SK-N-SH (cell line): ENCODE results near the gene PHKA2. TPM values are rescaled to one million over a fixed set of nuclear protein-coding genes. Genes with fewer than 3 reads are reported as not detected.

Experiments used
- CTCF ChIA-PET: fragments of 300-600, 350-600 bp; formaldehyde crosslinking; extraction: SDS; loops from one replicate; lab custom pipeline; 2021; lab: Yijun Ruan, JAX
- POLR2A ChIA-PET: fragments of 350-600 bp; sonication (Branson Sonifier 250); formaldehyde crosslinking; extraction: SDS; loops from one replicate; lab custom pipeline; 2020; ENCODE audit warnings: antibody characterized with exemption, inconsistent platforms; lab: Yijun Ruan, JAX
- DNase-seq: peaks from one replicate; pipeline ENCODE4 v3.0.0; 2012
- H2AFZ ChIP-seq: fragments of 200-600 bp; sonication (generic); 2 replicates; pipeline ENCODE4 v1.8.1; 2016; ENCODE audit warnings: antibody characterized with exemption, mild to moderate bottlenecking, low read depth
- H3F3A ChIP-seq: fragments of 200-600 bp; sonication (generic); replicated peaks from 2 replicates; pipeline ENCODE3; 2016; ENCODE audit warnings: antibody characterized with exemption, mild to moderate bottlenecking; ENCODE audit not compliant: insufficient read depth
- H3K27ac ChIP-seq, 2 experiments: fragments of 200-500 bp in 1 of 2; fragments of 200-600 bp in 1 of 2; sonication (Bioruptor generic) in 1 of 2; sonication (generic), shearing (Covaris generic) in 1 of 2; 2 replicates each; pipeline versions ENCODE4 v1.5.1 to v1.6.1; 2014 to 2016; ENCODE audit warnings: low read depth in 2 of 2, inconsistent platforms in 1 of 2, low read length in 1 of 2, mild to moderate bottlenecking in 1 of 2, mixed read lengths in 1 of 2
- H3K27me3 ChIP-seq: fragments of 200-600 bp; sonication (generic), shearing (Covaris generic); 2 replicates; pipeline ENCODE4 v1.6.1; 2016; ENCODE audit warnings: mixed run types; ENCODE audit not compliant: insufficient read depth
- H3K36me3 ChIP-seq, 2 experiments: fragments of 200-500 bp in 1 of 2; fragments of 200-600 bp in 1 of 2; sonication (Bioruptor generic) in 1 of 2; sonication (generic) in 1 of 2; replicated peaks in 1 of 2; 2 replicates each; pipeline versions ENCODE3 to v1.5.1; 2014 to 2016; ENCODE audit warnings: low read length in 1 of 2, mild to moderate bottlenecking in 1 of 2; ENCODE audit not compliant: insufficient read depth in 2 of 2, control insufficient read depth in 1 of 2
- H3K4me1 ChIP-seq, 2 experiments: fragments of 200-500 bp in 1 of 2; fragments of 200-600 bp in 1 of 2; sonication (Bioruptor generic) in 1 of 2; sonication (generic), shearing (Covaris generic) in 1 of 2; 2 replicates each; pipeline versions ENCODE4 v1.5.1 to v1.6.1; 2014 to 2016; ENCODE audit warnings: low read depth in 1 of 2, low read length in 1 of 2, mixed run types in 1 of 2; ENCODE audit not compliant: insufficient read depth in 2 of 2, control insufficient read depth in 1 of 2
- H3K4me2 ChIP-seq: fragments of 200-600 bp; sonication (generic), shearing (Covaris generic); 2 replicates; pipeline ENCODE4 v1.6.1; 2017; ENCODE audit warnings: mixed run types
- H3K4me3 ChIP-seq, 2 experiments: fragments of 200-500 bp in 1 of 2; fragments of 200-600 bp in 1 of 2; sonication (Bioruptor generic) in 1 of 2; sonication (generic), shearing (Covaris generic) in 1 of 2; 2 replicates each; pipeline versions ENCODE4 v1.5.1 to v1.8.1; 2014 to 2016; ENCODE audit warnings: low read depth in 2 of 2, inconsistent platforms in 1 of 2, low read length in 1 of 2, mild to moderate bottlenecking in 1 of 2, mixed read lengths in 1 of 2, moderate library complexity in 1 of 2
- H3K79me2 ChIP-seq: fragments of 200-600 bp; sonication (generic); 2 replicates; pipeline ENCODE4 v1.8.1; 2017; ENCODE audit warnings: mild to moderate bottlenecking; ENCODE audit not compliant: insufficient read depth
- H3K9ac ChIP-seq: fragments of 200-600 bp; sonication (generic); 2 replicates; pipeline ENCODE4 v1.6.1; 2017; ENCODE audit warnings: mixed run types
- H3K9me2 ChIP-seq: fragments of 200-600 bp; sonication (generic); 2 replicates; pipeline ENCODE4 v1.6.1; 2017; ENCODE audit warnings: mixed run types
- H3K9me3 ChIP-seq: fragments of 200-600 bp; sonication (generic); 2 replicates; pipeline ENCODE4 v1.6.1; 2017; ENCODE audit warnings: mixed run types, mild to moderate bottlenecking, moderate library complexity
- H4K20me1 ChIP-seq: fragments of 200-600 bp; sonication (generic); 2 replicates; pipeline ENCODE4 v1.6.1; 2017; ENCODE audit warnings: mild to moderate bottlenecking, mixed run types; ENCODE audit not compliant: insufficient read depth
- CHD2 ChIP-seq: fragments of 150-350 bp; IDR thresholded peaks from 2 replicates; pipeline ENCODE4 v1.6.1; 2018; ENCODE audit warnings: low read length; ENCODE audit not compliant: partially characterized antibody
- EZH2phosphoT487 ChIP-seq: fragments of 200-600 bp; sonication (generic); IDR thresholded peaks from 2 replicates; pipeline ENCODE4 v1.6.1; 2017; ENCODE audit warnings: low read depth, mixed run types, mild to moderate bottlenecking, antibody characterized with exemption, moderate library complexity, borderline replicate concordance
- FOSL2 ChIP-seq: IDR thresholded peaks from 2 replicates; pipeline ENCODE4 v1.4.0; 2012; ENCODE audit warnings: low read depth, mild to moderate bottlenecking, moderate library complexity, borderline replicate concordance
- IRF3 ChIP-seq: fragments of 150-350 bp; IDR thresholded peaks from 2 replicates; pipeline ENCODE4 v1.6.1; 2016; ENCODE audit warnings: mild to moderate bottlenecking, low read depth, low read length
- JUND ChIP-seq: IDR thresholded peaks from 2 replicates; pipeline ENCODE4 v1.4.0; 2012
- MXI1 ChIP-seq: IDR thresholded peaks from 2 replicates; pipeline ENCODE4 v1.6.1; 2012; ENCODE audit warnings: mild to moderate bottlenecking, low read depth, low read length, improper control_type of control experiment
- NFIC ChIP-seq: IDR thresholded peaks from 2 replicates; pipeline ENCODE4 v1.4.0; 2012; ENCODE audit warnings: borderline replicate concordance
- RAD21 ChIP-seq: IDR thresholded peaks from 2 replicates; pipeline ENCODE4 v1.6.1; 2012; ENCODE audit warnings: mild to moderate bottlenecking, low read length
- TAF1 ChIP-seq: IDR thresholded peaks from 2 replicates; pipeline ENCODE4 v1.6.1; 2012; ENCODE audit warnings: low read depth, mild to moderate bottlenecking, low read length, moderate library complexity, borderline replicate concordance
- TCF12 ChIP-seq: IDR thresholded peaks from 2 replicates; pipeline ENCODE4 v1.4.0; 2012
- USF1 ChIP-seq: IDR thresholded peaks from 2 replicates; pipeline ENCODE4 v1.4.0; 2012; ENCODE audit warnings: low read depth, borderline replicate concordance
- WGBS: methylation state at CpG from one replicate; pipeline ENCODE4 v1.1.6; 2017; ENCODE audit warnings: low lambda C conversion rate; 5-methylcytosine and 5-hydroxymethylcytosine counted together
- polyA plus RNA-seq, 3 experiments: library from polyadenylated mRNA; depleted of rRNA; stranded (reverse); fragments of >200 nt; gene quantifications; 2 replicates each; pipeline ENCODE4 v1.2.3, GENCODE V29; 2012
- TF ChIP-seq, protein P1 (sequence below): IDR thresholded peaks from 2 replicates; pipeline ENCODE4 v1.4.0; 2012; ENCODE audit warnings: low read depth

PHKA2 gene
- polyA plus RNA-seq, 1 of the 3 experiments (the other 2 are of a cell fraction) = 20.5 TPM

GRCh38 chrX:18875256-18875878, 108.5 kb downstream of the PHKA2 start:
- ChIA-PET CTCF (interaction anchor here (0.7 to 2.0 kb wide), 2 partner anchors 13 to 22 kb away, joined by 3 to 7 read pairs; no protein-coding TSS in a partner anchor), POLR2A (interaction anchor here (0.8 to 0.9 kb wide), 2 partner anchors 11 to 450 kb away, joined by 3 to 4 read pairs; partner anchors contain the start of gene CDKL5)
- H3F3A ChIP-seq = peaks cover 6% of the 10 kb centered on the region
- H3K27ac ChIP-seq = peak overlapping the region in 1 of 2 experiments; percentile 64; a peak in 2 of 4 replicates
- no peak overlapping the region for H3K4me3 ChIP-seq
- peak; percentile 49 for DNase-seq
- peaks cover 10% of the 10 kb centered on the region; the same call in 1 of the 2 replicates for H3K27me3 ChIP-seq
- H4K20me1 ChIP-seq = no peaks in the 10 kb centered on the region
- TF ChIP-seq RAD21 = 0 out of 2 replicates have a peak, but pooled peaks have one; percentile 7
- TF ChIP-seq NFIC = no peak
- no peak for TF ChIP-seq JUND
- H3K79me2 ChIP-seq = no peaks in the 10 kb centered on the region
- H3K4me2 ChIP-seq = no peak overlapping the region
- H3K9me2 ChIP-seq = no peaks in the 10 kb centered on the region
- H3K9ac ChIP-seq = no peak overlapping the region
- 70% methylated on average over 14 of the region's 15 CpGs for WGBS
- H2AFZ ChIP-seq = no peak overlapping the region
- peaks cover 14 to 51% of the 10 kb centered on the region in 2 experiments; a peak in 3 of 4 replicates for H3K4me1 ChIP-seq
- H3K36me3 ChIP-seq = no peaks in the 10 kb centered on the region
- H3K9me3 ChIP-seq = no peaks in the 10 kb centered on the region

- peaks cover 10% of the 10 kb centered on the region; the same call in 1 of the 2 replicates for H3K27me3 ChIP-seq
- no peak overlapping the region for H2AFZ ChIP-seq
- H3K9me2 ChIP-seq = no peaks in the 10 kb centered on the region
- ChIA-PET CTCF (interaction anchor here (1.0 kb wide), 1 partner anchor 10 kb away, joined by 3 read pairs; no protein-coding TSS in a partner anchor), POLR2A (interaction anchor here (0.9 kb wide), 1 partner anchor 11 kb away, joined by 3 read pairs; no protein-coding TSS in a partner anchor)
- TF ChIP-seq TAF1 (no peak), EZH2phosphoT487 (no peak), RAD21 (no peak), USF1 (no peak), IRF3 (no peak), TCF12 (no peak), CHD2 (no peak), FOSL2 (no peak), MXI1 (no peak)
- TF ChIP-seq, protein P1, sequence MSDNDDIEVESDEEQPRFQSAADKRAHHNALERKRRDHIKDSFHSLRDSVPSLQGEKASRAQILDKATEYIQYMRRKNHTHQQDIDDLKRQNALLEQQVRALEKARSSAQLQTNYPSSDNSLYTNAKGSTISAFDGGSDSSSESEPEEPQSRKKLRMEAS = no peak
- 69% methylated on average over 27 of the region's 27 CpGs for WGBS
- H3K4me2 ChIP-seq = no peak overlapping the region
- H3K4me3 ChIP-seq = no peak overlapping the region
- no peaks in the 10 kb centered on the region for H4K20me1 ChIP-seq
- no peaks in the 10 kb centered on the region for H3K79me2 ChIP-seq
- DNase-seq = no peak
- peaks cover 6% of the 10 kb centered on the region for H3F3A ChIP-seq
- no peaks in the 10 kb centered on the region for H3K9me3 ChIP-seq
- no peak overlapping the region for H3K9ac ChIP-seq
- H3K4me1 ChIP-seq = peaks cover 14 to 51% of the 10 kb centered on the region in 2 experiments; a peak in 3 of 4 replicates
- H3K36me3 ChIP-seq = no peaks in the 10 kb centered on the region
- peak overlapping the region in 1 of 2 experiments; percentile 64; a peak in 2 of 4 replicates for H3K27ac ChIP-seq
Observed at GRCh38 chrX:18874560-18875255, 109.2 kb downstream of the PHKA2 start.
